ENCODE data around the gene CA11. TPM values are rescaled to one million over a fixed set of nuclear protein-coding genes. Genes with fewer than 3 reads are reported as not detected.

Gene CA11
- total and polyA plus RNA-seq, 9 of the 15 experiments (the other 6 are each of a cell fraction or from before 2014, with no cell fraction given), result 2.9 to 19.9 (median 8.3) TPM

GRCh38 chr19:48619692-48620585 is 26.0 kb downstream of the CA11 start (continued):
- TF ChIP-seq, protein P1, sequence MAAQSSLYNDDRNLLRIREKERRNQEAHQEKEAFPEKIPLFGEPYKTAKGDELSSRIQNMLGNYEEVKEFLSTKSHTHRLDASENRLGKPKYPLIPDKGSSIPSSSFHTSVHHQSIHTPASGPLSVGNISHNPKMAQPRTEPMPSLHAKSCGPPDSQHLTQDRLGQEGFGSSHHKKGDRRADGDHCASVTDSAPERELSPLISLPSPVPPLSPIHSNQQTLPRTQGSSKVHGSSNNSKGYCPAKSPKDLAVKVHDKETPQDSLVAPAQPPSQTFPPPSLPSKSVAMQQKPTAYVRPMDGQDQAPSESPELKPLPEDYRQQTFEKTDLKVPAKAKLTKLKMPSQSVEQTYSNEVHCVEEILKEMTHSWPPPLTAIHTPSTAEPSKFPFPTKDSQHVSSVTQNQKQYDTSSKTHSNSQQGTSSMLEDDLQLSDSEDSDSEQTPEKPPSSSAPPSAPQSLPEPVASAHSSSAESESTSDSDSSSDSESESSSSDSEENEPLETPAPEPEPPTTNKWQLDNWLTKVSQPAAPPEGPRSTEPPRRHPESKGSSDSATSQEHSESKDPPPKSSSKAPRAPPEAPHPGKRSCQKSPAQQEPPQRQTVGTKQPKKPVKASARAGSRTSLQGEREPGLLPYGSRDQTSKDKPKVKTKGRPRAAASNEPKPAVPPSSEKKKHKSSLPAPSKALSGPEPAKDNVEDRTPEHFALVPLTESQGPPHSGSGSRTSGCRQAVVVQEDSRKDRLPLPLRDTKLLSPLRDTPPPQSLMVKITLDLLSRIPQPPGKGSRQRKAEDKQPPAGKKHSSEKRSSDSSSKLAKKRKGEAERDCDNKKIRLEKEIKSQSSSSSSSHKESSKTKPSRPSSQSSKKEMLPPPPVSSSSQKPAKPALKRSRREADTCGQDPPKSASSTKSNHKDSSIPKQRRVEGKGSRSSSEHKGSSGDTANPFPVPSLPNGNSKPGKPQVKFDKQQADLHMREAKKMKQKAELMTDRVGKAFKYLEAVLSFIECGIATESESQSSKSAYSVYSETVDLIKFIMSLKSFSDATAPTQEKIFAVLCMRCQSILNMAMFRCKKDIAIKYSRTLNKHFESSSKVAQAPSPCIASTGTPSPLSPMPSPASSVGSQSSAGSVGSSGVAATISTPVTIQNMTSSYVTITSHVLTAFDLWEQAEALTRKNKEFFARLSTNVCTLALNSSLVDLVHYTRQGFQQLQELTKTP (IDR thresholded peaks at IDR 0.05; ENCODE audit: low read depth in 1 of 2, partially characterized antibody in 2 of 2), result no peak
- no peak for TF ChIP-seq ZNF24 (IDR thresholded peaks at IDR 0.05)
- TF ChIP-seq RB1 (IDR thresholded peaks at IDR 0.05; ENCODE audit: low read depth), result no peak
- TF ChIP-seq FOXA3 (CRISPR knock-in tag; conservative IDR thresholded peaks at IDR 0.05 in 1 of 2, IDR thresholded peaks at IDR 0.05 in 1 of 2), result no peak
- no peak for TF ChIP-seq PHTF2 (CRISPR knock-in tag; IDR thresholded peaks at IDR 0.05)
- TF ChIP-seq ZNF217 (CRISPR knock-in tag; IDR thresholded peaks at IDR 0.05), result no peak
- 0 out of 4 replicates have a peak, but pooled peaks of 1 of the 2 experiments have one; percentile 11 for TF ChIP-seq MLLT1 (IDR thresholded peaks at IDR 0.05)
- TF ChIP-seq BDP1 (IDR thresholded peaks at IDR 0.05; ENCODE audit: insufficient read depth, insufficient read length), result no peak
- TF ChIP-seq TRIM24 (IDR thresholded peaks at IDR 0.05), result peak in 1 of 2 experiments; percentile 42; a peak in 1 of 4 replicates
- TF ChIP-seq, protein P2, sequence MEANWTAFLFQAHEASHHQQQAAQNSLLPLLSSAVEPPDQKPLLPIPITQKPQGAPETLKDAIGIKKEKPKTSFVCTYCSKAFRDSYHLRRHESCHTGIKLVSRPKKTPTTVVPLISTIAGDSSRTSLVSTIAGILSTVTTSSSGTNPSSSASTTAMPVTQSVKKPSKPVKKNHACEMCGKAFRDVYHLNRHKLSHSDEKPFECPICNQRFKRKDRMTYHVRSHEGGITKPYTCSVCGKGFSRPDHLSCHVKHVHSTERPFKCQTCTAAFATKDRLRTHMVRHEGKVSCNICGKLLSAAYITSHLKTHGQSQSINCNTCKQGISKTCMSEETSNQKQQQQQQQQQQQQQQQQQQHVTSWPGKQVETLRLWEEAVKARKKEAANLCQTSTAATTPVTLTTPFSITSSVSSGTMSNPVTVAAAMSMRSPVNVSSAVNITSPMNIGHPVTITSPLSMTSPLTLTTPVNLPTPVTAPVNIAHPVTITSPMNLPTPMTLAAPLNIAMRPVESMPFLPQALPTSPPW (CRISPR knock-in tag; IDR thresholded peaks at IDR 0.05), result no peak
- TF ChIP-seq KAT8 (IDR thresholded peaks at IDR 0.05; ENCODE audit: low read depth), result no peak
- no peak for TF ChIP-seq ASH1L (IDR thresholded peaks at IDR 0.05; ENCODE audit: borderline replicate concordance, low read depth, partially characterized antibody)
- TF ChIP-seq MXI1 (IDR thresholded peaks at IDR 0.05; ENCODE audit: low read depth, low read length), result no peak
- no peak for TF ChIP-seq RNF219 (CRISPR knock-in tag; IDR thresholded peaks at IDR 0.05)
- TF ChIP-seq MIER1 (IDR thresholded peaks at IDR 0.05; ENCODE audit: low read depth), result peak; percentile 57; the same call in 1 of the 2 replicates
- TF ChIP-seq TAF1 (IDR thresholded peaks at IDR 0.05; ENCODE audit: control insufficient read depth, extremely low read depth, insufficient read depth, low read length, severe bottlenecking), result no peak

Measured in K562 (cell line).